ENCODE data around the gene ZNF468. TPM values are rescaled to one million over a fixed set of nuclear protein-coding genes. Genes with fewer than 3 reads are reported as not detected.
"Not testable (repeated sequence)": the region's sequence is repeated elsewhere in the genome, so short reads cannot be mapped to it uniquely, and the experiment has no call there.

The ZNF468 gene
- total RNA-seq: 10 to 100 TPM in 3 of 4 donors, 1 to 10 TPM in 1; 8.2 to 19.2 (median 14.0) TPM

- H3K4me3 ChIP-seq: peak within 1 kb of the TSS; percentile 49 to 75 (median 64)
- H3K9me3 ChIP-seq, H3K27me3 ChIP-seq: not testable (repeated sequence)
- WGBS, 2 donors: 6 to 7% methylated on average over 21 to 33 of the region's 43 CpGs
- peaks cover 2 to 21% (median 5%) of the 10 kb centered on the region in 3 donors for H3K36me3 ChIP-seq
- peak in 1 of 2 donors; percentile 38 for TF ChIP-seq POLR2A (IDR thresholded peaks at IDR 0.05)
- TF ChIP-seq CTCF (IDR thresholded peaks at IDR 0.05): peak in 1 of 5 experiments; percentile 16
- peak in 1 of 2 donors; percentile 68 for TF ChIP-seq EP300 (IDR thresholded peaks at IDR 0.05)
- DNase-seq (ENCODE audit: low spot score in 2 of 2): peak; percentile 58 to 69
- peak within 1 kb of the TSS in 3 of 4 donors; percentile 69 to 77 (median 72) for H3K27ac ChIP-seq
- peaks cover 0 to 17% (median 0%) of the 10 kb centered on the region in 4 donors for H3K4me1 ChIP-seq
Measured at GRCh38 chr19:52857378-52858191, at the start of gene ZNF468. Gene ZNF468 (minus strand): TSS chr19:52857619. CDS start chr19:52854272, 3,347 bp downstream.

GRCh38 chr19:52904052-52904780 lies 46.8 kb upstream of the ZNF468 start:
- H3K4me3 ChIP-seq; H3K4me1 ChIP-seq; DNase-seq (ENCODE audit: low spot score in 2 of 2); H3K27me3 ChIP-seq; H3K27ac ChIP-seq: not testable (repeated sequence)
- H3K9me3 ChIP-seq: peaks cover 0 to 19% (median 2%) of the 10 kb centered on the region in 4 donors
- H3K36me3 ChIP-seq: peaks cover 0 to 35% (median 5%) of the 10 kb centered on the region in 3 donors
- 78 to 91% methylated on average over 16 of the region's 16 CpGs for WGBS, 2 donors

- Histone ChIP-seq H3K4me3 (no peak overlapping the region), H3K9me3 (peaks cover 0 to 9% (median 2%) of the 10 kb centered on the region in 4 donors), H3K36me3 (peaks cover 0 to 11% (median 2%) of the 10 kb centered on the region in 3 donors), H3K27me3 (no peaks in the 10 kb centered on the region), H3K27ac (no peak overlapping the region), H3K4me1 (peaks cover 0 to 9% (median 1%) of the 10 kb centered on the region in 4 donors)
- no peak for DNase-seq (ENCODE audit: low spot score in 2 of 2)
- WGBS, 2 donors: 64 to 91% methylated on average over 3 of the region's 3 CpGs
- no peak for TF ChIP-seq CTCF (IDR thresholded peaks at IDR 0.05)
- no peak for TF ChIP-seq POLR2A (IDR thresholded peaks at IDR 0.05)
- no peak for TF ChIP-seq EP300 (IDR thresholded peaks at IDR 0.05)
Measured at GRCh38 chr19:52901842-52902241, 44.4 kb upstream of the ZNF468 start.

GRCh38 chr19:52898596-52898995 lies 41.2 kb upstream of the ZNF468 start:
- not testable (repeated sequence) for H3K4me3 ChIP-seq; H3K27me3 ChIP-seq; DNase-seq (ENCODE audit: low spot score in 2 of 2); H3K9me3 ChIP-seq
- Histone ChIP-seq H3K36me3 (peaks cover 0 to 19% (median 0%) of the 10 kb centered on the region in 3 donors), H3K4me1 (peaks cover 0 to 20% (median 9%) of the 10 kb centered on the region in 4 donors), H3K27ac (peak overlapping the region in 1 of 4 donors; percentile 93)
- WGBS, 2 donors: 90% methylated on average over 10 of the region's 10 CpGs

- H3K4me3 ChIP-seq: peak overlapping the region; percentile 64 to 91 (median 78)
- WGBS, 2 donors: 63 to 69% methylated on average over 15 of the region's 15 CpGs
- H3K9me3 ChIP-seq: no peaks in the 10 kb centered on the region
- H3K27ac ChIP-seq: peak overlapping the region; percentile 83 to 93 (median 86)
- DNase-seq (ENCODE audit: low spot score in 2 of 2): no peak
- H3K36me3 ChIP-seq: peaks cover 0 to 24% (median 0%) of the 10 kb centered on the region in 3 donors
- peaks cover 0 to 20% (median 9%) of the 10 kb centered on the region in 4 donors for H3K4me1 ChIP-seq
- TF ChIP-seq CTCF (IDR thresholded peaks at IDR 0.05): no peak
- TF ChIP-seq POLR2A (IDR thresholded peaks at IDR 0.05): no peak
- no peak for TF ChIP-seq EP300 (IDR thresholded peaks at IDR 0.05)
- no peaks in the 10 kb centered on the region for H3K27me3 ChIP-seq
Measured at GRCh38 chr19:52898101-52898500, 40.7 kb upstream of the ZNF468 start.
